Measurements from ENCODE around the gene TMEM202. TPM values are rescaled to one million over a fixed set of nuclear protein-coding genes. Genes with fewer than 3 reads are reported as not detected.

TMEM202 gene
- not detected in 2 replicates for total RNA-seq
- polyA plus RNA-seq: not detected in 2 replicates

DNA sequence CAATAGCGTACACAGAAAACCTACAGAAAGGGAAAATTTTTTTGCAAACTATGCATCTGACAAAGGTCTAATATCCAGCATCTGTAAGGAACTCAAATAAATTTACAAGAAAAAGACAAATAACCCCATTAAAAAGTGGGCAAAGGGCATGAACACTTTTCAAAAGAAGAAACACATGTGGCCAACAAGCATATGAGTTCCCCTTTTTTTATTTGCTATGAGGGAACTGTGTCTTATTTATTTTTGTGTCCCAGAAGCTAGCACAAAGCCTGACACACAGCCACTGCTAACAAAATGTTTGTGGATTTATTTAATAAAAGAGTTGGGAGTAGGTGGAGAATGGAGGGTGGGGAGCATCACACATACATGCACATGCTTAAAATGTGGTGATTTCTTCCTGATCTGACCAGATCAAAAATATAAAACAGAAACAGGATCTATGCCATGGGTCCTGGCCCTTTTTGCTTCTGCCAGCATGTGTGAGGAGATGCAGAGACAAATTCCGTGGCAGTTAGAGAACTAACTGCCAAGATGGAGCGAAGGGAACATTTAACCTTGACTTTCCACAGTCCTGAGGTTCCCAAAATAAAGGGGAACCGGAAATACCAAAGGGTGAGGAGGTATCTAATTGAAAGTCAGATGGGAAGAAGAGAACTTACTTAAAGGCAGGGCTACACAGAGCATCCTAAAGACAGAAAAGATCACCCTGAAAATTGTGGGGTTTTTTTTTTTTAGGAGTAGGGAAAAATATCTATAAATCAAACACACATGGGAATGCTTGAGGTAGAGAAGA is at the start of gene TMEM202:
Gene TMEM202, plus strand, starts transcription at position 510 of the 793 bp plus-strand sequence. Its CDS starts 22 bp downstream, at position 532.
- no peak within 1 kb of the TSS for H3K27ac ChIP-seq
- H3K36me3 ChIP-seq: no peaks in the 10 kb centered on the region
- H3K4me1 ChIP-seq (ENCODE audit: low read depth): no peaks in the 10 kb centered on the region
- no peaks in the 10 kb centered on the region for H3K9me3 ChIP-seq (ENCODE audit: low read depth)
- TF ChIP-seq, protein P1, sequence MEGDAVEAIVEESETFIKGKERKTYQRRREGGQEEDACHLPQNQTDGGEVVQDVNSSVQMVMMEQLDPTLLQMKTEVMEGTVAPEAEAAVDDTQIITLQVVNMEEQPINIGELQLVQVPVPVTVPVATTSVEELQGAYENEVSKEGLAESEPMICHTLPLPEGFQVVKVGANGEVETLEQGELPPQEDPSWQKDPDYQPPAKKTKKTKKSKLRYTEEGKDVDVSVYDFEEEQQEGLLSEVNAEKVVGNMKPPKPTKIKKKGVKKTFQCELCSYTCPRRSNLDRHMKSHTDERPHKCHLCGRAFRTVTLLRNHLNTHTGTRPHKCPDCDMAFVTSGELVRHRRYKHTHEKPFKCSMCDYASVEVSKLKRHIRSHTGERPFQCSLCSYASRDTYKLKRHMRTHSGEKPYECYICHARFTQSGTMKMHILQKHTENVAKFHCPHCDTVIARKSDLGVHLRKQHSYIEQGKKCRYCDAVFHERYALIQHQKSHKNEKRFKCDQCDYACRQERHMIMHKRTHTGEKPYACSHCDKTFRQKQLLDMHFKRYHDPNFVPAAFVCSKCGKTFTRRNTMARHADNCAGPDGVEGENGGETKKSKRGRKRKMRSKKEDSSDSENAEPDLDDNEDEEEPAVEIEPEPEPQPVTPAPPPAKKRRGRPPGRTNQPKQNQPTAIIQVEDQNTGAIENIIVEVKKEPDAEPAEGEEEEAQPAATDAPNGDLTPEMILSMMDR (IDR thresholded peaks at IDR 0.05; ENCODE audit: low read depth, low read length): no peak
- H3K27me3 ChIP-seq: no peaks in the 10 kb centered on the region
- DNase-seq (ENCODE audit: low read depth in 1 of 2, low spot score in 1 of 2): no peak
- no peak within 1 kb of the TSS for H3K4me3 ChIP-seq

- peaks cover 26% of the 10 kb centered on the region for H3K36me3 ChIP-seq
Measured at GRCh38 chr15:72353266-72353665, 44.8 kb upstream of the TMEM202 start.

GRCh38 chr15:72354496-72354895 is 43.6 kb upstream of the TMEM202 start:
- no peak overlapping the region for H3K27ac ChIP-seq
- H3K4me1 ChIP-seq (ENCODE audit: low read depth): no peaks in the 10 kb centered on the region
- H3K36me3 ChIP-seq: peaks cover 17% of the 10 kb centered on the region
- H3K4me3 ChIP-seq: no peak overlapping the region
- DNase-seq (ENCODE audit: low read depth in 1 of 2, low spot score in 1 of 2): no peak
- TF ChIP-seq, protein P1 (IDR thresholded peaks at IDR 0.05; ENCODE audit: low read depth, low read length): no peak
- no peaks in the 10 kb centered on the region for H3K9me3 ChIP-seq (ENCODE audit: low read depth)
- H3K27me3 ChIP-seq: no peaks in the 10 kb centered on the region

More at GRCh38 chr15:72353266-72353665, 44.8 kb upstream of the TMEM202 start:
- no peak for DNase-seq (ENCODE audit: low read depth in 1 of 2, low spot score in 1 of 2)
- TF ChIP-seq, protein P1 (IDR thresholded peaks at IDR 0.05; ENCODE audit: low read depth, low read length): no peak
- H3K4me3 ChIP-seq: no peak overlapping the region
- H3K4me1 ChIP-seq (ENCODE audit: low read depth): no peaks in the 10 kb centered on the region
- H3K9me3 ChIP-seq (ENCODE audit: low read depth): no peaks in the 10 kb centered on the region
- no peaks in the 10 kb centered on the region for H3K27me3 ChIP-seq
- no peak overlapping the region for H3K27ac ChIP-seq

DNA sequence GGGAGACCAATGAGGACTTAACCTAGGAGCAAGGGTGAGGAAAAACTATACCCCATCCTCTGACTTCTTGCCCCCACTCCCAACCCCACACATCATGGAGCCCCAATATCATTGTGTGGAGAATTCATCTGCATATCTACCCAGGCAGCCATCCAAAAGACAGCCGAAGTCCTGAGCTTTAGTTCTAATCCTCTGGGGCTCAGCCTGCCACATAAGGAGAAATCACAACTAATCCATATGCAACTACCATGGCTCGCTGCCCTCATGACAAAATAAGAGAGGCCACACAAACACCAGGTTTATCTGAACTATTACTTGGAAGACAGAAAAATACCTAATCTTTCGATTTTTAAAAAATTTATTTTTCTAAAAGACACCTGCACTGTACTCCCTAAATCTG is 40.0 kb upstream of the TMEM202 start:
- Histone ChIP-seq H3K4me1 (ENCODE audit: low read depth) (no peaks in the 10 kb centered on the region), H3K9me3 (ENCODE audit: low read depth) (no peaks in the 10 kb centered on the region), H3K4me3 (no peak overlapping the region), H3K36me3 (peaks cover 5% of the 10 kb centered on the region), H3K27me3 (no peaks in the 10 kb centered on the region), H3K27ac (no peak overlapping the region)
- no peak for DNase-seq (ENCODE audit: low read depth in 1 of 2, low spot score in 1 of 2)
- TF ChIP-seq, protein P1 (IDR thresholded peaks at IDR 0.05; ENCODE audit: low read depth, low read length): no peak

DNA sequence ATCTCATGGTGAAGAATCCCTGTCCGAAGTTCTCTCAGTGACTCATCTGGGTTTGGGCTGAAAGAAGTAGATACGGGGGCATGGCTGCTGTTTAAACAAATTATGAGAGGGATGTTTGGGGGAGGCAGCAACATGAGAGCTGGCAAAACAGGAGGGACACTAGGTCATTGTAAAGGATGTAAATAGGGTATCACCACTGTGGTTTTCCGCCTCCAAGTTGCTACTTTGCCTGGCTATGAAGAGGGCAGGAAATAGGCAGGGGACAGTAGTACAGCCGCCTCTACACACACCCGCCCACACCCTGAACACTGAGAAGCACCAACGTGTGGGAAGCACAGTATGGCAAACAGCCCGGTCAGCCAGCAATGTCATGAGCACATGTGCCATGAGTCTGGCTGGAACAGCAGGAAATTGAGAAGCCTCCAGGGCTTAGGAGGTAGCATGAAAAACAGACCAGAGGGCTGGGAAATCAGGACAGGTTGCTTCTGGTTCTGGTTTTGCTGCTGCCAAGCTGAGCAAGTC is 39.4 kb upstream of the TMEM202 start:
- peak in 1 of 2 donors; percentile 83 for DNase-seq (ENCODE audit: low read depth in 1 of 2, low spot score in 1 of 2)
- Histone ChIP-seq H3K4me3 (no peak overlapping the region), H3K4me1 (ENCODE audit: low read depth) (no peaks in the 10 kb centered on the region), H3K9me3 (ENCODE audit: low read depth) (no peaks in the 10 kb centered on the region), H3K27ac (no peak overlapping the region), H3K36me3 (peaks cover 5% of the 10 kb centered on the region), H3K27me3 (no peaks in the 10 kb centered on the region)
- TF ChIP-seq, protein P1 (IDR thresholded peaks at IDR 0.05; ENCODE audit: low read depth, low read length): no peak

All from cardiac muscle cell (in vitro differentiated cells and primary cell).